ENCODE data around the gene EYS.

Gene EYS

GRCh38 chr6:64213697-64214096 is 1493.3 kb downstream of the EYS start:
- Histone ChIP-seq H3K9me2 (replicated peaks; ENCODE audit: low read depth, low read length) (no peaks in the 10 kb centered on the region), H3K27me3 (ENCODE audit: insufficient read depth, low read length, poor library complexity, severe bottlenecking) (no peaks in the 10 kb centered on the region), H2AFZ (ENCODE audit: low read length) (no peak overlapping the region), H3K9ac (ENCODE audit: low read depth, low read length, poor library complexity, severe bottlenecking) (no peak overlapping the region), H4K20me1 (ENCODE audit: insufficient read depth, low read length, poor library complexity, severe bottlenecking) (no peaks in the 10 kb centered on the region), H3K9me3 (ENCODE audit: insufficient read depth, low read depth, low read length) (no peaks in the 10 kb centered on the region), H3F3A (ENCODE audit: low read depth) (no peaks in the 10 kb centered on the region), H3K4me1 (ENCODE audit: insufficient read depth, low read length, poor library complexity, severe bottlenecking) (no peaks in the 10 kb centered on the region), H3K4me3 (ENCODE audit: low read length, poor library complexity, severe bottlenecking) (no peak overlapping the region), H3K4me2 (ENCODE audit: low read depth, low read length, poor library complexity, severe bottlenecking) (no peak overlapping the region), H3K79me2 (ENCODE audit: insufficient read depth, low read length) (no peaks in the 10 kb centered on the region), H3K36me3 (ENCODE audit: insufficient read depth, low read length) (no peaks in the 10 kb centered on the region)
- TF ChIP-seq CTCF (conservative IDR thresholded peaks at IDR 0.05; ENCODE audit: low read length) = no peak
- TF ChIP-seq EZH2phosphoT487 (IDR thresholded peaks at IDR 0.05; ENCODE audit: borderline replicate concordance) = no peak

DNA sequence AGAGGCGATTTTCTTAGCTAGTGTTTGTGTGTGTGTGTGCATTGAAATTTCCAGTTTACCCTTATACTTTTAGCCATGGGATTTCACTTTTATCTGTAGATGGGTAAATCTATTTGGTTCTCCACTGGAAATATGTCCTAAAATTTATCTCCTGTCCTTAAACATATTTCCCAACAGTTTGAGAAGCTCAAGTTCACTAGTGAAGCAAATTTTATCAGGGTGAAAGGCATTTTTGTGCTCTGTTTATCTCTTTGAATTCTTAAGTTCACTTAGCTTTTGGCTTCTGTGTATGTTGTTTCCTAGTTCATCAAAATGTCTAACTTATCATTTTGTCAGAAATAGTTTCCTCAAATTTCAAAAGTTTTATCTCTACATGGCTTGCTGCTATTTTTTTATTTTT is 1509.8 kb downstream of the EYS start:
- Histone ChIP-seq H2AFZ (ENCODE audit: low read length) (no peak overlapping the region), H3K9ac (ENCODE audit: low read depth, low read length, poor library complexity, severe bottlenecking) (no peak overlapping the region), H3K9me3 (ENCODE audit: insufficient read depth, low read depth, low read length) (no peaks in the 10 kb centered on the region), H3F3A (ENCODE audit: low read depth) (no peaks in the 10 kb centered on the region), H3K27me3 (ENCODE audit: insufficient read depth, low read length, poor library complexity, severe bottlenecking) (no peaks in the 10 kb centered on the region), H4K20me1 (ENCODE audit: insufficient read depth, low read length, poor library complexity, severe bottlenecking) (no peaks in the 10 kb centered on the region), H3K4me2 (ENCODE audit: low read depth, low read length, poor library complexity, severe bottlenecking) (no peak overlapping the region), H3K79me2 (ENCODE audit: insufficient read depth, low read length) (no peaks in the 10 kb centered on the region), H3K36me3 (ENCODE audit: insufficient read depth, low read length) (no peaks in the 10 kb centered on the region), H3K9me2 (replicated peaks; ENCODE audit: low read depth, low read length) (no peaks in the 10 kb centered on the region), H3K4me1 (ENCODE audit: insufficient read depth, low read length, poor library complexity, severe bottlenecking) (no peaks in the 10 kb centered on the region), H3K4me3 (ENCODE audit: low read length, poor library complexity, severe bottlenecking) (no peak overlapping the region)
- TF ChIP-seq EZH2phosphoT487 (IDR thresholded peaks at IDR 0.05; ENCODE audit: borderline replicate concordance) (no peak), CTCF (conservative IDR thresholded peaks at IDR 0.05; ENCODE audit: low read length) (no peak)

DNA sequence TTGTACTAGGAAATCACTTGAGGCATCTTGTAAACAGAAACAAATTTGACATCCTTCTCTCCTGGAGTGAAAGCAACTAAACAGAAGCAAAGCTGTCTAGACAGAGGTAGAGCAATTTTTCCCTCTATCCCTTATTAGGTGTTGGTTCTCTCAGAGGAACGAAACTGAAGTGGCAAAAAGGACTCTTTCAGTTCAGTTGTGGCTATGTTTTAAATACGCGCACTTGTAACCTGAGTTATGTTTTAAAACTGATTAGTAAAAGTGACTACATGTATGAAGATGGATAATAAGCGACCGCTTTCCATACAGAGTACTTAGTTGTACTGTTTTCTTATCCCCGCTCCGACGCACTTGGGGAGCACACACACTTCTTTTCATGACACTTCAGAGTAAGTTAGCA is 1520.4 kb downstream of the EYS start:
- no peak overlapping the region for H3K4me3 ChIP-seq (ENCODE audit: low read length, poor library complexity, severe bottlenecking)
- H3F3A ChIP-seq (ENCODE audit: low read depth) = no peaks in the 10 kb centered on the region
- no peaks in the 10 kb centered on the region for H3K79me2 ChIP-seq (ENCODE audit: insufficient read depth, low read length)
- TF ChIP-seq EZH2phosphoT487 (IDR thresholded peaks at IDR 0.05; ENCODE audit: borderline replicate concordance) = no peak
- TF ChIP-seq CTCF (conservative IDR thresholded peaks at IDR 0.05; ENCODE audit: low read length) = no peak
- H3K4me1 ChIP-seq (ENCODE audit: insufficient read depth, low read length, poor library complexity, severe bottlenecking) = no peaks in the 10 kb centered on the region
- H3K27me3 ChIP-seq (ENCODE audit: insufficient read depth, low read length, poor library complexity, severe bottlenecking) = no peaks in the 10 kb centered on the region
- H3K4me2 ChIP-seq (ENCODE audit: low read depth, low read length, poor library complexity, severe bottlenecking) = no peak overlapping the region
- H4K20me1 ChIP-seq (ENCODE audit: insufficient read depth, low read length, poor library complexity, severe bottlenecking) = no peaks in the 10 kb centered on the region
- no peak overlapping the region for H3K9ac ChIP-seq (ENCODE audit: low read depth, low read length, poor library complexity, severe bottlenecking)
- H2AFZ ChIP-seq (ENCODE audit: low read length) = no peak overlapping the region
- no peaks in the 10 kb centered on the region for H3K9me2 ChIP-seq (replicated peaks; ENCODE audit: low read depth, low read length)
- no peaks in the 10 kb centered on the region for H3K36me3 ChIP-seq (ENCODE audit: insufficient read depth, low read length)
- no peaks in the 10 kb centered on the region for H3K9me3 ChIP-seq (ENCODE audit: insufficient read depth, low read depth, low read length)

All from Loucy (cell line).